ENCODE results near the gene ZNF300. TPM values are rescaled to one million over a fixed set of nuclear protein-coding genes. Genes with fewer than 3 reads are reported as not detected.

The ZNF300 gene
- polyA plus RNA-seq, 1 of the 3 experiments (the other 2 are of a cell fraction): 3.5 TPM

DNA sequence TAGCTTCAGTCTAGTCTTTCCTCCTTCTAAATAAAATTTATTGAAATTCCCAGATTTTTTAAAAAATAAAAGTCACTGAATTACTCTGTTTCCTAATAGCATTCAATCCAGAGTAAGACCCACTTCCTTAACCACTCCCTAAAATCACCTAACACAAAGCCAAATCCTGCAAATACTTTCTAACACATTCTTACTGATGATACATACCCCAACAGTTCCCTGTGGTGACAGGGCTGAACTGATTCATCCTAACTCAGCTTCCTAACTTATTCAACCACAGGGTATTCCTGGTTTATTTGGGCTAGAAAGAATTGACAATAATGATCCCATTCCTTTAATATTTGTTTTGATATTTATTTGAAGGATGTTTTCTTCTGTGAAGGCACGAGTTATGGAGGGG, 40.7 kb upstream of the ZNF300 start:
- ChIA-PET CTCF (interaction anchor here (0.7 kb wide), 1 partner anchor 98 kb away, joined by 3 read pairs; no protein-coding TSS in a partner anchor), POLR2A (no interaction called here)
- Histone ChIP-seq H3K36me3 (replicated peaks in 1 of 2; ENCODE audit: control insufficient read depth in 1 of 2, insufficient read depth in 2 of 2, low read length in 1 of 2) (no peaks in the 10 kb centered on the region), H3F3A (replicated peaks; ENCODE audit: insufficient read depth) (no peaks in the 10 kb centered on the region), H3K9ac (no peak overlapping the region), H4K20me1 (ENCODE audit: insufficient read depth) (no peaks in the 10 kb centered on the region), H3K4me3 (ENCODE audit: low read depth in 2 of 2, low read length in 1 of 2) (no peak overlapping the region), H3K27me3 (ENCODE audit: insufficient read depth) (no peaks in the 10 kb centered on the region), H3K9me3 (0 out of 2 replicates have a peak, but pooled peaks cover 2% of the 10 kb centered on the region), H2AFZ (ENCODE audit: low read depth) (no peak overlapping the region), H3K79me2 (ENCODE audit: insufficient read depth) (no peaks in the 10 kb centered on the region), H3K9me2 (no peaks in the 10 kb centered on the region), H3K4me1 (ENCODE audit: control insufficient read depth in 1 of 2, insufficient read depth in 2 of 2, low read depth in 1 of 2, low read length in 1 of 2) (no peaks in the 10 kb centered on the region), H3K4me2 (no peak overlapping the region), H3K27ac (ENCODE audit: low read depth in 2 of 2, low read length in 1 of 2) (no peak overlapping the region)
- DNase-seq: no peak
- TF ChIP-seq SMC3 (IDR thresholded peaks at IDR 0.05; ENCODE audit: low read depth, low read length) (no peak), MXI1 (IDR thresholded peaks at IDR 0.05; ENCODE audit: low read depth, low read length) (no peak), TEAD4 (IDR thresholded peaks at IDR 0.05; ENCODE audit: borderline replicate concordance, insufficient read depth) (no peak), RXRA (IDR thresholded peaks at IDR 0.05; ENCODE audit: borderline replicate concordance, low read depth) (no peak), EZH2phosphoT487 (IDR thresholded peaks at IDR 0.05; ENCODE audit: borderline replicate concordance, low read depth) (no peak), RAD21 (IDR thresholded peaks at IDR 0.05; ENCODE audit: low read length) (no peak), EP300 (IDR thresholded peaks at IDR 0.05; ENCODE audit: borderline replicate concordance in 1 of 2, low read depth in 1 of 2, low read length in 1 of 2) (no peak), SIN3A (IDR thresholded peaks at IDR 0.05; ENCODE audit: borderline replicate concordance, low read depth, low read length) (no peak)
- TF ChIP-seq, protein P1, sequence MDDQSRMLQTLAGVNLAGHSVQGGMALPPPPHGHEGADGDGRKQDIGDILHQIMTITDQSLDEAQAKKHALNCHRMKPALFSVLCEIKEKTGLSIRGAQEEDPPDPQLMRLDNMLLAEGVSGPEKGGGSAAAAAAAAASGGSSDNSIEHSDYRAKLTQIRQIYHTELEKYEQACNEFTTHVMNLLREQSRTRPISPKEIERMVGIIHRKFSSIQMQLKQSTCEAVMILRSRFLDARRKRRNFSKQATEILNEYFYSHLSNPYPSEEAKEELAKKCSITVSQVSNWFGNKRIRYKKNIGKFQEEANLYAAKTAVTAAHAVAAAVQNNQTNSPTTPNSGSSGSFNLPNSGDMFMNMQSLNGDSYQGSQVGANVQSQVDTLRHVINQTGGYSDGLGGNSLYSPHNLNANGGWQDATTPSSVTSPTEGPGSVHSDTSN (IDR thresholded peaks at IDR 0.05): no peak
- WGBS (ENCODE audit: low lambda C conversion rate): 9% methylated on average over 1 of the region's 1 CpG

DNA sequence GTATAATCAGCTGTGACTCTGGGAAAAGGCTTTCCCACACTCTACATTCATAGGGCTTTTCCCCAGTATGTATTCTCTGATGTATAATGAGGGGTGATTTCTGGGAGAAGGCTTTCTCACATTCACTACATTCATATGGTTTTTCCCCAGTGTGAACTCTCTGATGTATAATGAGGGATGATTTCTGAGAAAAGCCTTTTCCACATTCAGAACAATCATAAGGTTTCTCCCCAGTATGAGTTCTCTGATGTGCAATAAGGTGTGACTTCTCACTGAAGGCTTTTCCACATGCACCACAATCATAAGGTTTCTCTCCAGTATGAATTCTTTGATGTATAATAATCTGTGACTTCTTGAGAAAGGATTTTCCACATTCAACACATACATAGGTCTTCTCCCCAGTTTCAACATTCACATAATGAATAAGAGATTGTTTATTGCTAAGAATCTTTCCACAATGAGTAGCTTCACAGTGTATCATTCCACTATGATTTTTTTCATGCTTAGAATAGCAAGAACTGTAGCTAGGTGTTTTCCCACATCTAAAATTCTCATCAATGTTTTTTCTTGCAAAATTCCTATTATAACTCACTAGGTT, 26.7 kb upstream of the ZNF300 start:
- H2AFZ ChIP-seq (ENCODE audit: low read depth): no peak overlapping the region
- H3K9ac ChIP-seq: no peak overlapping the region
- no peak overlapping the region for H3K27ac ChIP-seq (ENCODE audit: low read depth in 2 of 2, low read length in 1 of 2)
- no peak overlapping the region for H3K4me2 ChIP-seq
- TF ChIP-seq MXI1 (IDR thresholded peaks at IDR 0.05; ENCODE audit: low read depth, low read length) (no peak), FOXM1 (IDR thresholded peaks at IDR 0.05; ENCODE audit: low read depth) (no peak), SMC3 (IDR thresholded peaks at IDR 0.05; ENCODE audit: low read depth, low read length) (no peak), ELF1 (IDR thresholded peaks at IDR 0.05) (no peak), CHD2 (IDR thresholded peaks at IDR 0.05; ENCODE audit: low read length, partially characterized antibody) (no peak), TAF1 (IDR thresholded peaks at IDR 0.05; ENCODE audit: borderline replicate concordance, low read depth, low read length) (no peak), POLR2AphosphoS5 (IDR thresholded peaks at IDR 0.05; ENCODE audit: low read depth, low read length) (no peak)
- H3K9me3 ChIP-seq: peaks cover 33% of the 10 kb centered on the region
- H3K4me3 ChIP-seq (ENCODE audit: low read depth in 2 of 2, low read length in 1 of 2): no peak overlapping the region
- no peaks in the 10 kb centered on the region for H3K79me2 ChIP-seq (ENCODE audit: insufficient read depth)
- H3K9me2 ChIP-seq: no peaks in the 10 kb centered on the region
- DNase-seq: no peak
- CTCF ChIA-PET: no interaction called here
- no peaks in the 10 kb centered on the region for H3F3A ChIP-seq (replicated peaks; ENCODE audit: insufficient read depth)
- no peaks in the 10 kb centered on the region for H3K36me3 ChIP-seq (replicated peaks in 1 of 2; ENCODE audit: control insufficient read depth in 1 of 2, insufficient read depth in 2 of 2, low read length in 1 of 2)
- H4K20me1 ChIP-seq (ENCODE audit: insufficient read depth): no peaks in the 10 kb centered on the region
- H3K27me3 ChIP-seq (ENCODE audit: insufficient read depth): no peaks in the 10 kb centered on the region
- POLR2A ChIA-PET: no interaction called here
- no peaks in the 10 kb centered on the region for H3K4me1 ChIP-seq (ENCODE audit: control insufficient read depth in 1 of 2, insufficient read depth in 2 of 2, low read depth in 1 of 2, low read length in 1 of 2)

Data from SK-N-SH (cell line).